ENCODE measurements around the gene MED15.

MED15 gene

DNA sequence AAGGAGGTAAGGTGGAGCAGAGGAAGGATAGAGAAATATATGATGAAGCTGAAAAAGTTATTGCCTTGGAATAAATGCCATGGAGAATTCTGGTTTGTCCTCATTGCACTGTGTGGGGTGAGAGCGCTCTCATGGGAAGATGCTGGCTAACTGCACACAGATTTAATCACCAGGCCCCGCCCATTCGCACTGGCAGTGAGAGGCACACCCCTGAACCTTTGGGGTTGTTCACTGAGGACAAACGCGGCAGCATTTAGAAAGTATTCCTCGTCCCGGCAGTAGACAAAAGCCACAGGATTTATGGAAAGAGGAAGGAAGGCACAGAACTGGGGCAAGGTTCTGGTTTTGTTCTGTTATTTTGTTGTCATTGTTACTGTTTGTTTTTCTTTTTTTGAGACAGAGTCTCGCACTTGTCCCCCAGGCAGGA, 70.2 kb downstream of the MED15 start:
- no peak for TF ChIP-seq CTCF (IDR thresholded peaks at IDR 0.05; ENCODE audit: control insufficient read depth, insufficient read depth, low read depth, low read length, missing control alignments)
- H3K4me3 ChIP-seq (ENCODE audit: control insufficient read depth, low read depth, low read length), result no peak overlapping the region
- DNase-seq (ENCODE audit: low read depth), result no peak

- no peak for DNase-seq (ENCODE audit: low read depth)
- TF ChIP-seq CTCF (IDR thresholded peaks at IDR 0.05; ENCODE audit: control insufficient read depth, insufficient read depth, low read depth, low read length, missing control alignments), result no peak
- no peak overlapping the region for H3K4me3 ChIP-seq (ENCODE audit: control insufficient read depth, low read depth, low read length)
Measured at GRCh38 chr22:20578192-20578591, 70.8 kb downstream of the MED15 start.

DNA sequence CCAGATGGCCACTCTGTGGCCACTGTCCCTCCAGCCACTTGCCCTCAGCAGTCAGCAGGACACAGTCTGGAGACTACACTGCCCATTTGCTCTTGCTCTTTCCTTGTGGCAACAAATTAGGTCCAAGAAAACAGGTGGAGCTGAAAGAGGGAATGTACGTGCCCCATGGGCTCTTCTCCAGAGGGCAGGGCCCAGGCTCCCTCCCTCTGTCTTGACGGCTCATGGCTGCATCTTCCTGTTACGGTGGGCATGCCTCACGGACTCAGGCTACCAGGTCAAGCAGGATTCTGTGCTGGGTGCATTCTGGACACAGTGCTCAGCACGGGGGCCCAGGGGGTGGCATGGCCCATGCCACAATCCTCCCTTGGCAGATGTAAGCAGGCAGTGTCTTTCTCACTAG, 71.3 kb downstream of the MED15 start:
- no peak overlapping the region for H3K4me3 ChIP-seq (ENCODE audit: control insufficient read depth, low read depth, low read length)
- no peak for TF ChIP-seq CTCF (IDR thresholded peaks at IDR 0.05; ENCODE audit: control insufficient read depth, insufficient read depth, low read depth, low read length, missing control alignments)
- no peak for DNase-seq (ENCODE audit: low read depth)

- DNase-seq (ENCODE audit: low read depth), result no peak
- no peak overlapping the region for H3K4me3 ChIP-seq (ENCODE audit: control insufficient read depth, low read depth, low read length)
- TF ChIP-seq CTCF (IDR thresholded peaks at IDR 0.05; ENCODE audit: control insufficient read depth, insufficient read depth, low read depth, low read length, missing control alignments), result no peak
Measured at GRCh38 chr22:20579273-20580120, 72.1 kb downstream of the MED15 start.

GRCh38 chr22:20580179-20580578, 72.8 kb downstream of the MED15 start:
- no peak for TF ChIP-seq CTCF (IDR thresholded peaks at IDR 0.05; ENCODE audit: control insufficient read depth, insufficient read depth, low read depth, low read length, missing control alignments)
- no peak for DNase-seq (ENCODE audit: low read depth)
- H3K4me3 ChIP-seq (ENCODE audit: control insufficient read depth, low read depth, low read length), result no peak overlapping the region

GRCh38 chr22:20580611-20581502, 73.4 kb downstream of the MED15 start:
- TF ChIP-seq CTCF (IDR thresholded peaks at IDR 0.05; ENCODE audit: control insufficient read depth, insufficient read depth, low read depth, low read length, missing control alignments), result no peak
- no peak for DNase-seq (ENCODE audit: low read depth)
- H3K4me3 ChIP-seq (ENCODE audit: control insufficient read depth, low read depth, low read length), result no peak overlapping the region
